GM21526 (cell line): ENCODE measurements around the gene TBC1D17.

ENCODE experiments used
- ATAC-seq: cut with Tn5 transposase; IDR thresholded peaks from one replicate; pipeline ENCODE4 v1.9.1; 2021; ENCODE audit warnings: moderate library complexity; ENCODE audit not compliant: unreplicated experiment, low FRiP score

The TBC1D17 gene

DNA sequence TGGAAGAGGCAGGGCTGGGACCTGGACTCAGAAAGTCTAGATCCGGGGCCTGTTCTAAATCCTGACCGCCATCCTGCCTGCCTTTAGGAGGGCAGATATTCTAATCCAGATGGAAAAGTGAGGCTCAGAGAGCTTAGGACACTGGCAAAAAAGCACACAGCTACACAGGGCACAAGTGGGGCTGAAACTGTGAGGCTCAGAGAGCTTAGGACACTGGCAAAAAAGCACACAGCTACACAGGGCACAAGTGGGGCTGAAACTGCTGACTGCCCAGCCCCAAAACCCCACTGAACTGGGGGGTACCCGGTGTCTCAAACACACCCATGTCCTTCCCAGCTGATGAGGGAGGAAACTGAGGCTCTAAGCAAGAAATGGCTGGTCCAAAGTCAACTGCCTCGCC is 2.3 kb upstream of the TBC1D17 start:
- ATAC-seq: no peak

DNA sequence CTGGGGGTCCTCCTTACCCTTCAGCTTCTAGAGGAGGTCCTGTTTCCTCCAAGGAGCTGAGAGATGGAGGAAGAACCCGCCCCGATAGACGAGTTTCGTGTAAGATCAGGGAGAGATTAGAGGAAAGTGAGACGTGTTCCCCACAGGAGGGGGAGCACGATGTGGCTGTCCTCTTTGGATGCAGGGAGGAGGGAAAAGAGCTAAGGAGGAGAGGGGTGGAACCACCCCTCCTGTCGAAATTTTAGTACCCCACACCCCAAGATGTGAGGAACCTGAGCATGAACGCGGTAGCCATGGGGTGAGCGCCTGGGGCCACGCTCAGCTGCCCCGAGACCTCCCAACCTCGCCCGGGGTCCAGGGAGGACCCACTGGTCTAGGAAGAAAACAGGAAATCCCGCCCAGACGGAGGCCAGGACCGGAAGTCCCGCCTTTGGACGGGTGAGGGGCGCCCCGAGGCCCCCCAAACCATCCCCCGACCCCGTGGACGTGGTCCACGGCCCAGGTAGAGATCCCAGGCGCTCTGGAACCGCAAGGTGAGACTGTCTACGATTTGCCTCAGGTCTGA is 1.6 kb upstream of the TBC1D17 start:
- ATAC-seq: no peak

DNA sequence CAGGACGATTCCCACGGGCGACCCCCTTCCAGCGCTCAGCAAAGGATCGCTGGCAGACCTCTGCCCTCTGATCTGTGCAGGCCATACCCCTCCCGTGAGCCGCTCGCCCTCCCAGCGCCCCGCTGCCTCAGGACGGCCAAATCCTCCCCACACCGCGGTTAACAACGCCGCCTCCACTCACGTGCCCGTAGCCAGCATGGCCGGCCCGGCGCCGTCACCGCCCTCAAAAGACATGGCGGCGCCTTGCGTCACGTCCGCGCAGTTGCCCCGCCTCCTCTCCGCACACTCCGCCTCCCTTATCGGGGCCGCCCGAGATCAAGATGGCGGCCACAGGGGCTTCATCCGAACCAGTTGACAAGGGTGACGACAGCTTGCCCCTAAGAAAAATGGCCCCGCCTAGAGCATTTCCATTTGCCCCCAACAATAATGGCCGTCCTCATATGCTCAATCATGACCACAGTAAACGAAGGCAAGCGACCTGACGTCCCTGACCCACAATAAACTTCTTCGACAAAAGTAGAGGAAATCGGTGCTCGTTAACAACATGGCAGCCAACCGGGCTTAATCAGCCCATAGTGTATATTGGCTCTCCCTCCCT is 981 bp upstream of the TBC1D17 start:
- peak; percentile 42 for ATAC-seq

DNA sequence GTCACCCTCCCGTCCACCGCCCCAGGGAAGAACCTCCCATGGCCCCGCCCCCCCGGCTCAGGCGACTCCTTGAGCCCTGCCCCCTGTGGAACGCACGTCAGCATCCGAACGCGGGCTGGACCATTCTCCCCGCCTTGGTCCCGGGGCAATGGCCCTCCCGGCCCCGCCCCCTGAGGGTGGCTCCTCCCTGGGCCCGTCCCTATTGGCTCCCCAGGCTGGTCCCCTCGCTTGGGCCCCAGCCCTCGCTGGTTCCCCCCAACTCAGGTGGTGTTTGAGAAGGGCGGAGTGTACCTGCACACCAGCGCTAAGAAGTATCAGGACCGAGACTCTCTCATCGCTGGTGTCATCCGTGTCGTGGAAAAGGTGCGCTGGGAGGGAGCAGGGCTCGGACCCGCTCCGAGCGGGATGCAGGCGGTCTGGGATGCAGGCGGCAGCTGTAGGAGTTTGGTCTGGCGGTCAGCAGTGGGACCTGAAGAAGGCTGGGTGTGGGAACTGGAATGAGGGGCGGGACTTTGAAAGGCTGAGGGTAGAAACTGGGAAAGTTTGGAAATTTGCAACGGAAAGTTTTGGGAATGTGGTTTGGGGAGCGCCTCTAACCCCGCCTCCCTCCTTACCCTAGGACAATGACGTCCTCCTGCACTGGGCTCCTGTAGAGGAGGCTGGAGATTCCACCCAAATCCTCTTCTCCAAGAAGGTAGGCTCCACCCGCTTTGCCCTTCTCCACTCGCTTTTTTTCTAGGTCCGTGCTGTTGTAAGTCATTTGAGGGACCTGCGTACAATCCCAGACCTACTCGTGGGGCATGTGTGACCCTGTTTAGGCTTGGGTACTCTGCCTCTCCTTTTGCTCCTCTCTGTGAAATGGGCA is 609 bp downstream of the TBC1D17 start:
- ATAC-seq: peak; percentile 37

DNA sequence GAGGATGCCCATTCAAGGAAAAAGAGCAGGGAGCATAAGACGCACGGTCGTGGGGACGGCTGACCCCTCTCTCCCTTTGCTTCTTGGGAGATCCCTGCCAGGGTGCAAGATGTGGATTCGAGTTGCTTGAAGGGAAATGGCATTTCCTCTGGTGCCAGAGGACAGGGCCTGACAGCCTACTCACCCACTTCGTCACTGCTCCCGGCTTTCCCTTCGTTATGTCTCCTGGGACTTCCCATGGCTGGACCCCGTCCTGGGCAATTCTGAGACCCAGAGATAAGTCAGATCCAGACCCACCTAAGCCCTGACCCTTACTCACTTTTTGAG is 1.2 kb downstream of the TBC1D17 start:
- no peak for ATAC-seq

DNA sequence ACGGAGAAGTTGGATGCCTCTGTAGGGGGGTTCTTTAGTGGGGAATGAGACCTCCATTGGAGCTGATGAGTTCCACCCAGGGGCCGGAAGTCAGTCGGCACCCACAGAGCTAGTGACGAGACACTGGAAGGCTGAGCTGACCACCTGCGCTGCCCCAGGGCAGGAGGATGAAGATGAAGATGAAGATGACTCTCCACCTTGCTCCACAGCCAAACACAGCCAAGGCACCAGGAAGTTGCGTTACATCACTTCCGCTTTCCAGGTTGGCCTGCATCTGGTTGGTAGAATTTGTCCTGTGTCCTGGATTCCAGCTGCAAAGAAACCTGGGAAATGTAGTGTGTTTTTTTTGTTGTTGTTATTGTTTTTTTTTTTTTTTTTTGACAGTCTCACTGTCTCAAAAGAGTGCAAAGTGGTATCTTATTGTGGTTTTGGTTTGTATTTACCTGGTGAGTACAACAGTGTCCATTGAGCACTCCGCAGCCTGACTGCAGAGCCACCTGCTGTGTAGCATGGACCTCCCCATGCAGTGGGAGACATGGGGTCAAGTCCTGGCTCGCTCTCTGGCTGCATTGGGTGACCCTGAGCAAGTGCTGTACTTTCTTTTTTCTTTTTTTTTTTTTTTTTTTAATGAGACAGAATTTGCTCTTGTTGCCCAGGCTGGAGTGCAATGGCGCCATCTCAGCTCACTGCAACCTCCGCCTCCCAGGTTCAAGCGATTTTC is 1.9 kb downstream of the TBC1D17 start:
- no peak for ATAC-seq

DNA sequence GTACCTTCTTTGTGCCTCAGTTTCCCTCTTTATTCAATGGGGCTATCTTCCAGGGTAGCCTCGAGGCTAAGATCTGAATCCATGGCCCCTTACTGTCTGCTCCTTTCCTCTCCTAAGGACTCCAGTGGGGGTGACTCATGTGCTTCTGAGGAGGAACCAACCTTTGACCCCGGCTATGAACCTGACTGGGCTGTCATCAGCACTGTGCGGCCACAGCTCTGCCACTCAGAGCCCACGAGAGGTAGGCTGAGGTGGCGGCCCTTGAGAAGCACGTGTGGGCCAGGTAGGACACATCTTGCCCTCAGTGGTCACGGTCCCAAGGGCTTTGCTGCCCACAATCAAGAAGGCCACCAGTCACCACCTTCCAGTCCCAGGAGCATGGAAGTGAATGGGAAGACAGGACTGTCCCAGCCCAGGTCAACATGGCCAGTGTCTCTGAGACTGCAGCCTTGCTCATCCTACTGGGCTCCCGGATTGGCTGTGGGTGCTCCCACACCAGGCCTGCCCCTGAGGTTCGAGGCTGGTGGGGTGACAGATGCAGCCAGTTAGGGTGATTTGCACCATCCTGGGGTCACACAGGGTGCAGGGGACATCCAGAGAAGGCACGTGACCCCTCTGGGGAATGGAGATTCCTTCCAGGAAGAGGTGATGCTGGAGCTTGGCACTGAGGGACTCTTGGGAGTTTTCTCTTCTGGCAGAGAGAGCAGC is 2.8 kb downstream of the TBC1D17 start:
- ATAC-seq: no peak

DNA sequence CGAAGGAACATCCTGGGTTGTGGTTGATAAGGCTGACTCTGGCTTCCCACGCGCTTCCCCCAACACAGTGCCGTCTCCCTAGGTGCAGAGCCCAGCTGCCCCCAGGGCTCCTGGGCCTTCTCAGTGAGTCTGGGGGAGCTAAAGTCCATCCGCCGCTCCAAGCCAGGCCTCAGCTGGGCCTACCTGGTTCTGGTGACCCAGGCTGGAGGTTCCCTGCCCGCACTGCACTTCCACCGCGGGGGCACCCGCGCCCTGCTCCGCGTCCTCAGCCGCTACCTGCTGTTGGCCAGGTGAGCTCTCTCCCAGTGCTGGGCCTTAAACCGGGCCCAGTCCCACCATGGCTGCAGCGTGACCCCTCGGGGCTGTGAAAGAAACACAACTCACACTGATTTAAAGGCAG is 3.7 kb downstream of the TBC1D17 start:
- no peak for ATAC-seq

DNA sequence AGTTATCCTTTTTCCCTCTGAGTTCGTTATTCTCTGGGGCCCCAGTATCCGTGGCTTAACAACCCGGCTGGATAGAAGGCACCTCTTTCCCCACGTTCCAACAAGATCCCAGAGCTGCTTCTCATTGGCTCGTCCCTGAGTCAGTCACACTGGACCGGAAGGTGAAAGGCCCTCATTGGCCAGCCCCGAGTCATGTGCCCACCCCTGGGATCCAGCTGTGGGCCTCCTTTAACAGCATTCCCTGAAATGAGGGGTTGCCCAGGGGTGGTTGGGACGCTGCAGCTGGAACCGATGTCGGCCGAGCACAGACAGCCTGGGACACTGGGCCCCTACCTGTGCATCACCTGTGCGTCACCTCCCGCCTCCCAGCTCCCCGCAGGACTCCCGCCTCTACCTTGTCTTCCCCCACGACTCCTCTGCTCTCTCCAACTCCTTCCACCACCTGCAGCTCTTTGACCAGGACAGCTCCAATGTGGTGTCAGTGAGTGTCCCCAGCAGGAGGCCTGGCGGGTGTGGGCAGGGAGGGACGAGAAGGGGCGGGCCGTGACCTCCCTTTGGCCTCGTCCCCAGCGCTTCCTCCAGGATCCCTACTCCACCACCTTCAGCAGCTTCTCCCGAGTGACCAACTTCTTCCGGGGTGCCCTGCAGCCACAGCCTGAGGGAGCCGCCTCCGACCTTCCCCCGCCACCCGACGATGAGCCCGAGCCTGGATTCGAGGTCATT is 4.3 kb downstream of the TBC1D17 start:
- no peak for ATAC-seq

DNA sequence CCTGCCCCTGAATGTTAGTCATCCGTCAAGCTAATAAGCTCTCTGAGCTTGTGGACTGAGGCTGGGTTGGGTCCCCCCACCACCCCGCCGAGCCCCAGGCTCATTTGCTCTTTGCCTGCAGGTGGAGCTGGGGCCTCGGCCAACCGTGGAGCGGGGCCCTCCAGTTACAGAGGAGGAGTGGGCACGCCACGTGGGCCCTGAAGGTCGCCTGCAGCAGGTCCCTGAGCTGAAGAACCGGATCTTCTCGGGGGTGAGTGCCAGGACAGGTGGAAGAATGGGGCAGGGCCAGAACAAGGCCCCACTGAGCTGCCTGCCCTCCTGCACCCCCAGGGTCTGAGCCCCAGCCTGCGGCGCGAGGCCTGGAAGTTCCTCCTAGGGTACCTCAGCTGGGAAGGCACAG is 5.1 kb downstream of the TBC1D17 start:
- no peak for ATAC-seq

DNA sequence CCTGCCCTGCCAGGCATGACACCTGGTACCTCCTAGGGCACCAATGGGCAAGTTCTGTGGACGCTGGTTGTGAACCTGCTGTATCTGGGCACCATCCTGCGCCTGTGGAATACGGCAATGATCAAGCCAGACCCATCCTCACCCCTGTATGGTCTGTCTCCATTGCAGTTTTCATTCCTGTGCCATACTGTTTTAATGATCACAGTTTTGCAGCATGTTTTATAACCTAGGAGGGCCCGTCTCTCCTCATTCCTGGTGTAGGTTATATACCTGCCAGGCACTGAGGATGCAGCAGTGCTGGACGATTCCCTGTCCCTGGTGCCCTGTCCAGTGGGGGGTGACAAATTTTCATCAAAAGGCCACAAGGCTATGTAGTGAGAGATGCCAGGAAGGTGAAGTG is 5.6 kb downstream of the TBC1D17 start:
- no peak for ATAC-seq

DNA sequence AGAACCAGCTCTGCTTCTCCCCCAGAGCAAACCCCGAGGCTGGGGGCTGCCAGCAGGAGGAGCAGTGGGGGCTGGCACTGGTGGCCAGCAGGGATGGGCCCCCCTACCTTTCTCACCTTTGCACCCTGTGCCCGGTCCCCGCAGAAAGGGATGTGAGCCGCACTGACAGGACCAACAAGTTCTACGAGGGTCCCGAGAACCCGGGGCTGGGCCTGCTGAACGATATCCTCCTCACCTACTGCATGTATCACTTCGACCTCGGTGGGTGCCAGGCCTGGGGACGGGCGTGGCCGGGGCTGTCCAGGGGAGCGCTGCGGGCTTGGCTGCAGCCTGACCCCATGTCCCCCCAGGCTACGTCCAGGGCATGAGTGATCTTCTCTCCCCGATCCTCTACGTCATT is 6.6 kb downstream of the TBC1D17 start:
- no peak for ATAC-seq

DNA sequence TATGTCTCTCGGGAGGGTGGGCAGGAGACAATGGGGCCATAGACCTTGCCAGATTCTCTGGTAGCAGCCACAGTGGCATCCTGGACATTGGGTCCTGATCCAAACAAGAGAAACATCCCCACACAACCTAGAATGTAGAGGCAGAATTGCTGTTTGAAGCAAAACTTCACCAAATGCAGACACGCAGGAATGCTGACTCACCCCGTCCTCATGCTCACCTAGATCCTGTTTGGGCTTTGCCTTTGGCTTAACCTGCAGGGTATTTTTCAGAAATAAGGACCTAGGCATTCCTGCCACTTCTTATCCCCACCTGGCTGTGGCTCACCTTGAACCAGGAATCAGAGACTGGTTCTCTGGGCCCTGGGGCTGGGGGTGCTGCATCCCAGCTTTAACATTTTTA is 7.3 kb downstream of the TBC1D17 start:
- no peak for ATAC-seq

DNA sequence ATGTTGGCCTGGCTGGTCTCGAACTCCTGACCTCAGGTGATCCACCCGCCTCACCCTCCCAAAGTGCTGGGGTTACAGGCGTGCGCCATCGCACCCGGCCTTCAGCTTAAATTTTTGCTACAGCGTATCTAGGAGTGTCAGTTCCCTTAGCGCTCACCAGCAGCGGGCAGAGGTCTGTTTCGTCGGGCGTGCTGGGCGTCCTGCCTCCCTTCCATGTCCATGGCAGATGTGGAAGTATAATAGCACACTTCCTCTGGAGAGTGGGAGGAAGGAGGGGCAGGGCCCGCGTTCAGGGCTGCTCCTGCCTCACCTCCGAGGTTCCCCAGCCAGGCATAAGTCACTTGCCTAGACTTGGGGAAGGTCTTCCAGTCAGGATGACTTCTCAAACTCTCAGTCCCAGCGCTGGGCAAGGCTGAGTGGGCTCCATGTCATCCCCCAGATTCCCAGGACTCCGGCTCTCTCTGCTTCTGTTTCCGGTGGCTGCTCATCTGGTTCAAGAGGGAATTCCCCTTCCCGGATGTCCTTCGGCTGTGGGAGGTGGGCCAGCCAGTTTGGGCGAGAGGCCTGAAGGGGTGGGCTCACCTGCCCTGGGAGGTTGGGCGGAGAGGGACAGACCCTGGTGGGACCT is 9.6 kb downstream of the TBC1D17 start:
- no peak for ATAC-seq

DNA sequence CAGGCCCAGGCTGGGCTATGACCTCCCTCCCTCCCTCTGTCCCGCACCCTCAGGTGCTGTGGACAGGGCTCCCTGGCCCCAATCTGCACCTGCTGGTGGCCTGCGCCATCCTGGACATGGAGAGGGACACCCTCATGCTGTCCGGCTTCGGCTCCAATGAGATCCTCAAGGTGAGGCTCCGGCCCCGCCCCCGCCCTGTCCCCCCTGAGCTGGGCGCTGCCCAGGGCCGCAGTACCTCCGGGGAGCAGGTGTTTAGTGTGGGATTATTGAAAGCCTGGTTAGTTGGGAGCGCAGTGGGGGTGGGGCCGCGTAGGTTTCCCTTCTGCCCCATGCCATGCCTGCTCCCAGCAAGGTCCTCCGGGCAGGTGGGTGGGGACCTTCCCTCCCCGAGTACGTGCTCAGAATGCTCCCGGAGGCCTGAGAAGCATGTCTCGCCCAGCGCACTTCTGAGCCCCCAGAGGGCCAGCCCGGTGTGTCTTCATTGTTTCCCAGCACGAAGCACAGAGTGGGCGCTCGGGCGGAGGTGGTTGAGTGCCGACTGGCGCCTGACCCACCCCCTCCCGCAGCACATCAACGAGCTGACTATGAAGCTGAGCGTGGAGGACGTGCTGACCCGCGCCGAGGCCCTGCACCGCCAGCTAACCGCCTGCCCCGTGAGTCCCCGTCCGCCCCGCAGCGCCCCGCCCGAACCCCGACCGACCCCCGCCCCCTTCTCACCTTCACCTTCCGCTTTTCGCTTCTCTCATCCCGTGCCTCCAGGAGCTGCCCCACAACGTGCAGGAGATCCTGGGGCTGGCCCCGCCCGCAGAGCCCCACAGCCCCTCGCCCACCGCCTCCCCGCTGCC is 10.4 kb downstream of the TBC1D17 start:
- no peak for ATAC-seq

DNA sequence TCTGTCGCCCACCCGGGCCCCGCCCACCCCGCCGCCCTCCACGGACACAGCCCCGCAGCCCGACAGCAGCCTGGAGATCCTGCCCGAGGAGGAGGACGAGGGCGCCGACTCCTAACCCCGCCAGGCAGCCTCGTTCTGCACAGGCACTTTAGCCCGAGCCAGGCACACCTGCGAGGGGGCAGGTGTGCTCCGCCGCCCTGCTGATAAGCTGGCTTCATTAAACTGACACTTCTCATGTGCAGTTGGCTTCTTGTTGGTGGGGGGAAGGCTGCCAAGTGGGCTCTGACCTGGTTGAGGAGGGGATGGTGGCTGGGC is 11.0 kb downstream of the TBC1D17 start:
- ATAC-seq: no peak

DNA sequence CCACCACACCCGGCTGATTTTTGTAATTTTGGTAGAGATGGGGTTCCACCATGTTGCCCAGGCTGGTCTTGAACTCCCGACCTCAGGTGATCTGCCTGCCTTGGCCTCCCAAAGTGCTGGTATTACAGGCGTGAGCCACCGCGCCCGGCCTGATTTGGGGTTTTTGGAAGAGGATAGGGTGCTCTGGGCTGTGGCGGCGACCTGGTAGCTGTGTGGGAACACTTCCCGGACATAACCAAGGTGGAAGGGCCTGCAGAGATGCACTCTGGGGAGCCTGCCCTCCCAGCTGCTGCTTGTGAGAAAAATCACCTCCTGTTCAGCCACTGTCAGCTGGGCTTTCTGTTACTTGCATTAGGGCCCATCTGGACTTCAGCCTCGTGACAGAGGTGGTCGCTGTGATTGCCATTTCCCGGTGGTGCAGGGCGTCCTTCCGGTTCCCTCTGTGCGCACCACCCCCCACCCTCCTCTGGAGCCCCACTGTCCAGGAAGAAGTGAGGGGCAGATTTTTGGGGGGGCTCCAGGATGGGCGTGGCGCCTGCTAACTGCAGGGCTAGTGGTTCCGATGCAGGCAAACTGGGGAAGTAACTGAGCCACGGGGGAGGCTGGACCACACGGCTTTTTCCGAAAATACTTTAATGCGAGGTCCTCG is 11.7 kb downstream of the TBC1D17 start:
- no peak for ATAC-seq

DNA sequence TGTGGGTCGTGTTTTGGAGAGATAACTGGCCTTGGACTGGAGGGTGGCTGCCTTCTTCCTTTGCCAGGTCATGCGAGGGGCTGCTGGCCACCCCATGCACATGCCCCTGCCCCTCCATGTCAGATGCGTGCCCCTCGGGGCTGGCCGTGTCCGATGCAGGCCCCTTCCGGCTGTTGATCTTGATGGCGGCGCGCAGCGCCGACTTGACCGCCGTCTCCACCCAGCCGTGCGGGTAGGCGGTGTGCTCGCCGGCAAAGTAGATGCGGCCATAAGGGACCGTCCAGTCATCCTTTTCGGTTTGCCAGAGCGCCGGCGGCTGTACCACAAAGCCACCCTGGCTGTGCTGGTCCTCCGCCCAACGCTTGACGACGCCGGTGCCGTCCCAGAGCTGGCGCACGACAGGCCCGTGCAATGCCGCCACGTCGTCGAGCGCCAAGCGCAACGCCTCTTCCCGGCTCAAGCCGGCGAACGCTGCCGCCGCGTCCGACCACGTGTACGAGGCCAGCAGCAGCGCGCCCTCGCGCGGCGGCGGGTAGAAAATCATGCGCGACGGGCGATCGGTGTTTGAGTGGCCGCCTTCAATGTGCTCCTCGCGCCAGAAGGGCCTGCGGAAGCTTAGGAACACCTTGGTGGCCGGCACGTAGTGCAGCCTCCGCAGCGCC is 12.3 kb downstream of the TBC1D17 start:
- ATAC-seq: no peak
